HEK293 (cell line): Measurements from ENCODE around the gene FAF2.

ENCODE experiments used
- CTCF ChIA-PET: fragments of 350-600 bp; formaldehyde crosslinking; extraction: SDS; loops from one replicate; lab custom pipeline; 2021; ENCODE audit warnings: antibody characterized with exemption; lab: Yijun Ruan, JAX
- POLR2A ChIA-PET: fragments of 300-600 bp; formaldehyde crosslinking; extraction: SDS; loops from one replicate; lab custom pipeline; 2020; ENCODE audit warnings: antibody characterized with exemption, inconsistent platforms; lab: Yijun Ruan, JAX
- H3K27ac ChIP-seq: fragments of 200-500 bp; sonication (Bioruptor generic); 2 replicates; pipeline ENCODE4 v1.5.1; 2014; ENCODE audit warnings: low read depth, low read length, control low read depth, inconsistent platforms; ENCODE audit errors: extremely low read depth
- H3K36me3 ChIP-seq, 2 experiments: fragments of 200-500 bp in 1 of 2; sonication (Bioruptor generic) in 1 of 2; 1 replicate in 1 of 2; 2 replicates in 1 of 2; pipeline ENCODE4 v1.5.1; 2014 to 2017; ENCODE audit warnings: inconsistent platforms in 2 of 2, low read length in 2 of 2; ENCODE audit not compliant: control insufficient read depth in 2 of 2, insufficient read depth in 1 of 2
- H3K4me1 ChIP-seq: fragments of 200-500 bp; sonication (Bioruptor generic); 2 replicates; pipeline ENCODE4 v1.5.1; 2014; ENCODE audit warnings: mild to moderate bottlenecking, low read length, inconsistent platforms; ENCODE audit not compliant: control insufficient read depth, insufficient read depth
- H3K4me3 ChIP-seq: 2 replicates; pipeline ENCODE4 v1.5.1; 2011; ENCODE audit warnings: low read depth, mild to moderate bottlenecking, control low read depth, low read length, moderate library complexity
- H3K9me3 ChIP-seq: fragments of 200-500 bp; sonication (Bioruptor generic); 2 replicates; pipeline ENCODE4 v1.5.1; 2014; ENCODE audit warnings: low read depth, low read length, inconsistent platforms; ENCODE audit not compliant: control insufficient read depth, insufficient read depth
- BCL11B ChIP-seq: fragments of 450-650 bp; formaldehyde crosslinking; IDR thresholded peaks from 2 replicates; pipeline ENCODE4 v1.5.1; 2016; ENCODE audit warnings: low read depth, missing biosample characterization, missing genetic modification characterization
- GLIS1 ChIP-seq: fragments of 450-650 bp; formaldehyde crosslinking; IDR thresholded peaks from 2 replicates; pipeline ENCODE4 v1.5.1; 2016; ENCODE audit warnings: missing biosample characterization, missing genetic modification characterization
- ZNF121 ChIP-seq: fragments of 450-650 bp; formaldehyde crosslinking; IDR thresholded peaks from 2 replicates; pipeline ENCODE4 v1.5.1; 2016; ENCODE audit warnings: missing biosample characterization, missing genetic modification characterization
- ZNF2 ChIP-seq: fragments of 450-650 bp; formaldehyde crosslinking; IDR thresholded peaks from 2 replicates; pipeline ENCODE4 v1.5.1; 2016; ENCODE audit warnings: missing biosample characterization, missing genetic modification characterization
- ZNF223 ChIP-seq: fragments of 450-650 bp; formaldehyde crosslinking; IDR thresholded peaks from 2 replicates; pipeline ENCODE4 v1.5.1; 2016; ENCODE audit warnings: missing biosample characterization, missing genetic modification characterization
- ZNF362 ChIP-seq: fragments of 450-650 bp; formaldehyde crosslinking; IDR thresholded peaks from 2 replicates; pipeline ENCODE4 v1.5.1; 2016; ENCODE audit warnings: missing biosample characterization, missing genetic modification characterization
- ZNF426 ChIP-seq: fragments of 450-650 bp; formaldehyde crosslinking; IDR thresholded peaks from 2 replicates; pipeline ENCODE4 v1.5.1; 2017; ENCODE audit warnings: missing biosample characterization, missing genetic modification characterization, mild to moderate bottlenecking, inconsistent platforms, moderate library complexity
- ZNF623 ChIP-seq: fragments of 450-650 bp; formaldehyde crosslinking; IDR thresholded peaks from 2 replicates; pipeline ENCODE4 v1.5.1; 2016; ENCODE audit warnings: missing biosample characterization, missing genetic modification characterization
- ZNF664 ChIP-seq: fragments of 450-650 bp; formaldehyde crosslinking; IDR thresholded peaks from 2 replicates; pipeline ENCODE4 v1.5.1; 2016; ENCODE audit warnings: missing biosample characterization, missing genetic modification characterization
- ZNF704 ChIP-seq: fragments of 450-650 bp; formaldehyde crosslinking; IDR thresholded peaks from 2 replicates; pipeline ENCODE4 v1.5.1; 2016; ENCODE audit warnings: missing biosample characterization, missing genetic modification characterization
- TF ChIP-seq, protein P1 (sequence below): fragments of 450-650 bp; formaldehyde crosslinking; IDR thresholded peaks from 2 replicates; pipeline ENCODE4 v1.5.1; 2017; ENCODE audit warnings: missing biosample characterization, missing genetic modification characterization

The FAF2 gene

GRCh38 chr5:176454724-176455394 is 6.7 kb downstream of the FAF2 start:
- no peaks in the 10 kb centered on the region; the same call in 1 of the 2 replicates for H3K4me1 ChIP-seq
- POLR2A ChIA-PET, result interaction anchor here (0.7 kb wide), 1 partner anchor 972 kb away, joined by 7 read pairs; the partner anchor contains the start of gene GRK6
- H3K9me3 ChIP-seq, result no peaks in the 10 kb centered on the region
- CTCF ChIA-PET, result no interaction called here
- TF ChIP-seq, protein P1, sequence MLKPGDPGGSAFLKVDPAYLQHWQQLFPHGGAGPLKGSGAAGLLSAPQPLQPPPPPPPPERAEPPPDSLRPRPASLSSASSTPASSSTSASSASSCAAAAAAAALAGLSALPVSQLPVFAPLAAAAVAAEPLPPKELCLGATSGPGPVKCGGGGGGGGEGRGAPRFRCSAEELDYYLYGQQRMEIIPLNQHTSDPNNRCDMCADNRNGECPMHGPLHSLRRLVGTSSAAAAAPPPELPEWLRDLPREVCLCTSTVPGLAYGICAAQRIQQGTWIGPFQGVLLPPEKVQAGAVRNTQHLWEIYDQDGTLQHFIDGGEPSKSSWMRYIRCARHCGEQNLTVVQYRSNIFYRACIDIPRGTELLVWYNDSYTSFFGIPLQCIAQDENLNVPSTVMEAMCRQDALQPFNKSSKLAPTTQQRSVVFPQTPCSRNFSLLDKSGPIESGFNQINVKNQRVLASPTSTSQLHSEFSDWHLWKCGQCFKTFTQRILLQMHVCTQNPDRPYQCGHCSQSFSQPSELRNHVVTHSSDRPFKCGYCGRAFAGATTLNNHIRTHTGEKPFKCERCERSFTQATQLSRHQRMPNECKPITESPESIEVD, result 0 out of 2 replicates have a peak, but pooled peaks have one; percentile 32
- no peak for TF ChIP-seq ZNF223 (tag by site-specific recombination)
- H3K27ac ChIP-seq, result no peak overlapping the region
- H3K36me3 ChIP-seq, result peaks cover 16 to 25% of the 10 kb centered on the region in 2 experiments; a peak in 2 of 3 replicates
- H3K4me3 ChIP-seq, result no peak overlapping the region

- TF ChIP-seq ZNF664 (tag by site-specific recombination) (peak; percentile 48; the same call in 1 of the 2 replicates), ZNF362 (tag by site-specific recombination) (peak; percentile 80), BCL11B (tag by site-specific recombination) (no peak)
Measured at GRCh38 chr5:176458904-176459561, 10.8 kb downstream of the FAF2 start.

DNA sequence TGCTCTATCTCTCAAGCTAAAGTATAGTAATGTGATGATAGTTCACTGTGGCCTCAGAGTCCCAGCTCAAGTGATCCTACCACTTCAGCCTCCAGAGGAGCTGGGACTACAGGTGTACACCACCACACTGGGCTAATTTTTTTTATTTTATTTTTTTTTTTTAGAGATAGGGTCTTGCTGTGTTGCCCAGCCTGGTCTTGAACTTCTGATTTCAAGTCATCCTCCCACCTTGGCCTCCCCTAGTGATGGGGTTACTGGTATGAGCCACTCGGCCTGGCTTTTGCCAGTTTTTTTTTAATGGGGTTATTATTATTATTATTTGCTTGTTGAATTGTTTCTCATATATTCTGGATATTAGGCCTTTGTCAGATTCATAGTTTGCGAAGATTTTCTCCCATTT is 13.2 kb downstream of the FAF2 start:
- no peak overlapping the region for H3K4me3 ChIP-seq
- peaks cover 9% of the 10 kb centered on the region; the same call in 1 of the 2 replicates for H3K4me1 ChIP-seq
- ChIA-PET CTCF (interaction anchor here (0.6 to 1.3 kb wide), 2 partner anchors 14 to 1722 kb away, joined by 3 to 8 read pairs; no protein-coding TSS in a partner anchor), POLR2A (interaction anchor here (0.6 kb wide), 1 partner anchor 74 kb away, joined by 5 read pairs; no protein-coding TSS in a partner anchor)
- peaks cover 0 to 12% of the 10 kb centered on the region in 2 experiments; a peak in 1 of 3 replicates for H3K36me3 ChIP-seq
- TF ChIP-seq ZNF121 (tag by site-specific recombination) (0 out of 2 replicates have a peak, but pooled peaks have one; percentile 57), GLIS1 (tag by site-specific recombination) (no peak), ZNF426 (no peak), ZNF623 (tag by site-specific recombination) (no peak), ZNF2 (tag by site-specific recombination) (no peak), ZNF704 (tag by site-specific recombination) (no peak)
- H3K27ac ChIP-seq, result no peak overlapping the region
- no peaks in the 10 kb centered on the region for H3K9me3 ChIP-seq

More at GRCh38 chr5:176458904-176459561, 10.8 kb downstream of the FAF2 start:
- no peak overlapping the region for H3K27ac ChIP-seq
- ChIA-PET CTCF (interaction anchor here (0.7 to 1.7 kb wide), 2 partner anchors 11 to 61 kb away, joined by 3 to 6 read pairs; partner anchors contain the start of gene FAF2), POLR2A (no interaction called here)
- no peak overlapping the region for H3K4me3 ChIP-seq
- H3K4me1 ChIP-seq, result no peaks in the 10 kb centered on the region
- H3K9me3 ChIP-seq, result no peaks in the 10 kb centered on the region
- peaks cover 7 to 14% of the 10 kb centered on the region in 2 experiments; a peak in 2 of 3 replicates for H3K36me3 ChIP-seq
